Left lung (tissue), 10 donors: ENCODE measurements around the gene KRT3. TPM values are rescaled to one million over a fixed set of nuclear protein-coding genes. Genes with fewer than 3 reads are reported as not detected.

ENCODE experiments used
- ATAC-seq: fragments of 200-7000 bp; cut with Tn5 transposase; one replicate; pipeline ENCODE4 v1.9.1; 2020; ENCODE audit warnings: moderate library complexity
- DNase-seq, 4 donors: peaks; one replicate each; pipeline ENCODE4 v3.0.0-alpha.2; 2013 to 2020
- H3K27ac ChIP-seq, 2 donors: fragments of 200-600 bp; sonication (generic) in 1 of 2; one replicate each; pipeline versions ENCODE4 v1.5.0 to v1.8.0; 2020 to 2021
- H3K27me3 ChIP-seq, 2 donors: fragments of 200-600 bp; sonication (generic) in 1 of 2; one replicate each; pipeline versions ENCODE4 v1.5.0 to v1.8.0; 2020 to 2021
- H3K36me3 ChIP-seq, 2 donors: fragments of 200-600 bp; sonication (generic) in 1 of 2; one replicate each; pipeline versions ENCODE4 v1.5.0 to v1.8.0; 2020 to 2021
- H3K4me1 ChIP-seq, 2 donors: fragments of 200-600 bp; one replicate each; pipeline ENCODE4 v1.8.0; 2021
- H3K4me3 ChIP-seq, 2 donors: fragments of 200-600 bp; sonication (generic) in 1 of 2; one replicate each; pipeline versions ENCODE4 v1.5.0 to v1.8.0; 2020 to 2021; ENCODE audit warnings: mild to moderate bottlenecking in 1 of 2
- H3K9me3 ChIP-seq, 2 donors: fragments of 200-600 bp; sonication (generic) in 1 of 2; one replicate each; pipeline versions ENCODE4 v1.5.0 to v1.8.0; 2020 to 2021
- CTCF ChIP-seq, 2 donors: fragments of 200-600 bp; sonication (generic) in 1 of 2; IDR thresholded peaks; one replicate each; pipeline versions ENCODE4 v1.5.0 to v1.8.0; 2021; ENCODE audit warnings: antibody characterized with exemption in 2 of 2
- intact Hi-C, 2 donors: fragments of 100-400 bp; cut with DNase I; formaldehyde crosslinking; loops; one replicate each; pipeline versions ENCODE4 v1.11.2 to v1.14.2; 2022
- polyA plus RNA-seq, 6 donors: library from polyadenylated mRNA; unstranded; fragments of 120-200 nt; gene quantifications; one replicate each; pipeline ENCODE4 v1.2.1, GENCODE V29; 2013; ENCODE audit not compliant: insufficient read length in 6 of 6
- total RNA-seq, 2 donors: library from RNA; stranded (reverse); fragmentation: NEBNext Ultra II Directional; extraction: Animal tissue kit (Norgen Biotek cat#: 25700); gene quantifications; one replicate each; pipeline ENCODE4 v1.2.1, GENCODE V29; 2021
- donor health status: DM: no; HTN: yes; CAD: no.
- donor health status: DM: no; HTN: no; CAD: no.

The KRT3 gene
- total and polyA plus RNA-seq, 8 donors, result not detected

- Histone ChIP-seq H3K27ac (no peak overlapping the region), H3K27me3 (peaks cover 0 to 53% of the 10 kb centered on the region in 2 donors), H3K4me3 (no peak overlapping the region), H3K4me1 (no peaks in the 10 kb centered on the region), H3K9me3 (no peaks in the 10 kb centered on the region), H3K36me3 (no peaks in the 10 kb centered on the region)
- no peak for TF ChIP-seq CTCF (IDR thresholded peaks at IDR 0.05)
- ATAC-seq, result no peak
- DNase-seq, result no peak
- intact Hi-C loops, result no loop called here
Measured at GRCh38 chr12:52769354-52769753, 26.6 kb downstream of the KRT3 start.

- intact Hi-C loops, result no loop called here
- Histone ChIP-seq H3K9me3 (no peaks in the 10 kb centered on the region), H3K27me3 (peaks cover 0 to 46% of the 10 kb centered on the region in 2 donors), H3K27ac (no peak overlapping the region), H3K36me3 (no peaks in the 10 kb centered on the region), H3K4me1 (no peaks in the 10 kb centered on the region), H3K4me3 (no peak overlapping the region)
- ATAC-seq (no peak), DNase-seq (no peak)
- no peak for TF ChIP-seq CTCF (IDR thresholded peaks at IDR 0.05)
Measured at GRCh38 chr12:52768479-52769200, 27.3 kb downstream of the KRT3 start.

- Histone ChIP-seq H3K9me3 (peaks cover 0 to under 1% of the 10 kb centered on the region in 2 donors), H3K4me3 (no peak overlapping the region), H3K36me3 (no peaks in the 10 kb centered on the region), H3K27me3 (peaks cover 0 to 36% of the 10 kb centered on the region in 2 donors), H3K27ac (no peak overlapping the region), H3K4me1 (no peaks in the 10 kb centered on the region)
- ATAC-seq, result no peak
- intact Hi-C loops, result no loop called here
- DNase-seq, result no peak
- no peak for TF ChIP-seq CTCF (IDR thresholded peaks at IDR 0.05)
Measured at GRCh38 chr12:52767427-52767826, 28.5 kb downstream of the KRT3 start.

GRCh38 chr12:52767020-52767379 lies 28.9 kb downstream of the KRT3 start:
- no peak overlapping the region for H3K27ac ChIP-seq
- H3K4me3 ChIP-seq, result no peak overlapping the region
- H3K9me3 ChIP-seq, result peaks cover 0 to 4% of the 10 kb centered on the region in 2 donors
- ATAC-seq, result no peak
- H3K4me1 ChIP-seq, result no peaks in the 10 kb centered on the region
- no peak for TF ChIP-seq CTCF (IDR thresholded peaks at IDR 0.05)
- no peak for DNase-seq
- H3K36me3 ChIP-seq, result no peaks in the 10 kb centered on the region
- H3K27me3 ChIP-seq, result peaks cover 0 to 32% of the 10 kb centered on the region in 2 donors
- intact Hi-C loops, result no loop called here

GRCh38 chr12:52766351-52767019 lies 29.4 kb downstream of the KRT3 start:
- Histone ChIP-seq H3K4me3 (no peak overlapping the region), H3K36me3 (no peaks in the 10 kb centered on the region), H3K4me1 (no peaks in the 10 kb centered on the region), H3K27me3 (peaks cover 0 to 27% of the 10 kb centered on the region in 2 donors), H3K9me3 (peaks cover 0 to 9% of the 10 kb centered on the region in 2 donors), H3K27ac (no peak overlapping the region)
- DNase-seq, result no peak
- intact Hi-C loops, result no loop called here
- no peak for ATAC-seq
- TF ChIP-seq CTCF (IDR thresholded peaks at IDR 0.05), result no peak
